Measurements from ENCODE around the gene FRMD1.

- no peak for TF ChIP-seq CTCF (conservative IDR thresholded peaks at IDR 0.05; ENCODE audit: low read depth, low read length)
- TF ChIP-seq EZH2 (IDR thresholded peaks at IDR 0.05; ENCODE audit: low read length, unreplicated experiment) = no peak
- no peak for TF ChIP-seq EZH2phosphoT487 (IDR thresholded peaks at IDR 0.05; ENCODE audit: borderline replicate concordance, low read length)
Observed at GRCh38 chr6:168124158-168124557, 45.1 kb upstream of the FRMD1 start.
